DND-41 (cell line): ENCODE measurements around the gene SCNN1A.
A peak's percentile ranks its signal among the peaks of the same experiment; 100 is the strongest.

Experiments used
- ATAC-seq: fragments of 200-7000 bp; cut with Tn5 transposase; 3 replicates; pipeline ENCODE4 v1.9.1; 2021; ENCODE audit warnings: low read depth; ENCODE audit not compliant: insufficient read depth
- DNase-seq: peaks from one replicate; pipeline ENCODE4 v3.0.0-alpha.2; 2020
- H2AFZ ChIP-seq: 2 replicates; pipeline ENCODE4 v1.6.0; 2012; ENCODE audit warnings: low read depth, low read length
- H3K27ac ChIP-seq: 2 replicates; pipeline ENCODE4 v1.5.1; 2012; ENCODE audit warnings: low read length, inconsistent platforms
- H3K27me3 ChIP-seq: fragments of 200-600 bp; sonication (generic); 2 replicates; pipeline ENCODE4 v1.6.0; 2012; ENCODE audit warnings: low read length, mild to moderate bottlenecking, inconsistent platforms; ENCODE audit not compliant: insufficient read depth, poor library complexity
- H3K36me3 ChIP-seq: 2 replicates; pipeline ENCODE4 v1.5.1; 2012; ENCODE audit warnings: low read length, inconsistent platforms; ENCODE audit not compliant: insufficient read depth
- H3K4me1 ChIP-seq: 2 replicates; pipeline ENCODE4 v1.5.1; 2012; ENCODE audit warnings: mild to moderate bottlenecking, low read length; ENCODE audit not compliant: insufficient read depth
- H3K4me2 ChIP-seq: 2 replicates; pipeline ENCODE4 v1.6.0; 2012; ENCODE audit warnings: mild to moderate bottlenecking, moderate library complexity, low read length, inconsistent platforms; ENCODE audit not compliant: insufficient read depth
- H3K4me3 ChIP-seq, 2 experiments: fragments of 200-600 bp in 1 of 2; shearing (Covaris generic) in 1 of 2; 2 replicates each; pipeline ENCODE4 v1.5.1; 2012 to 2016; ENCODE audit warnings: inconsistent platforms in 2 of 2, low read length in 2 of 2, mild to moderate bottlenecking in 2 of 2, low read depth in 1 of 2, moderate library complexity in 1 of 2
- H3K79me2 ChIP-seq: 2 replicates; pipeline ENCODE4 v1.6.0; 2012; ENCODE audit warnings: low read length, inconsistent platforms; ENCODE audit not compliant: insufficient read depth
- H3K9ac ChIP-seq: 2 replicates; pipeline ENCODE4 v1.6.0; 2012; ENCODE audit warnings: low read depth, mild to moderate bottlenecking, inconsistent platforms, low read length, moderate library complexity
- H3K9me3 ChIP-seq: 2 replicates; pipeline ENCODE4 v1.5.1; 2012; ENCODE audit warnings: low read length, moderate library complexity, mild to moderate bottlenecking, inconsistent platforms; ENCODE audit not compliant: insufficient read depth, severe bottlenecking
- H4K20me1 ChIP-seq: 2 replicates; pipeline ENCODE4 v1.6.0; 2012; ENCODE audit warnings: low read length; ENCODE audit not compliant: insufficient read depth
- CTCF ChIP-seq: IDR thresholded peaks from 2 replicates; pipeline ENCODE4 v1.5.1; 2012; ENCODE audit warnings: borderline replicate concordance, low read length, moderate library complexity, mild to moderate bottlenecking; ENCODE audit not compliant: poor library complexity, severe bottlenecking; ENCODE audit errors: extremely low read depth
- EZH2 ChIP-seq: IDR thresholded peaks from 3 replicates; pipeline ENCODE4 v1.6.1; 2012; ENCODE audit warnings: borderline replicate concordance, low read depth, mild to moderate bottlenecking, moderate library complexity, low read length, inconsistent platforms; ENCODE audit not compliant: severe bottlenecking

Gene SCNN1A

GRCh38 chr12:6358881-6359280 lies 16.5 kb downstream of the SCNN1A start:
- H3K27ac ChIP-seq: no peak overlapping the region
- no peak overlapping the region for H3K9ac ChIP-seq
- H4K20me1 ChIP-seq: no peaks in the 10 kb centered on the region
- H3K79me2 ChIP-seq: no peaks in the 10 kb centered on the region
- no peaks in the 10 kb centered on the region for H3K27me3 ChIP-seq
- H3K4me2 ChIP-seq: no peak overlapping the region
- H3K4me1 ChIP-seq: no peaks in the 10 kb centered on the region
- no peaks in the 10 kb centered on the region for H3K9me3 ChIP-seq
- TF ChIP-seq CTCF: no peak
- TF ChIP-seq EZH2: no peak
- DNase-seq (no peak), ATAC-seq (no peak)
- no peak overlapping the region for H2AFZ ChIP-seq
- H3K4me3 ChIP-seq: no peak overlapping the region
- no peaks in the 10 kb centered on the region for H3K36me3 ChIP-seq

- H3K36me3 ChIP-seq: no peaks in the 10 kb centered on the region
- no peak overlapping the region for H3K4me2 ChIP-seq
- no peaks in the 10 kb centered on the region for H3K27me3 ChIP-seq
- DNase-seq (no peak), ATAC-seq (no peak)
- H3K4me3 ChIP-seq: no peak overlapping the region
- no peaks in the 10 kb centered on the region for H3K4me1 ChIP-seq
- H3K79me2 ChIP-seq: no peaks in the 10 kb centered on the region
- TF ChIP-seq CTCF (no peak), EZH2 (no peak)
- H3K27ac ChIP-seq: no peak overlapping the region
- H2AFZ ChIP-seq: no peak overlapping the region
- no peak overlapping the region for H3K9ac ChIP-seq
- H4K20me1 ChIP-seq: no peaks in the 10 kb centered on the region
- H3K9me3 ChIP-seq: no peaks in the 10 kb centered on the region
Measured at GRCh38 chr12:6356374-6356820, 19.0 kb downstream of the SCNN1A start.

GRCh38 chr12:6355491-6356373 lies 19.6 kb downstream of the SCNN1A start:
- H3K9me3 ChIP-seq: no peaks in the 10 kb centered on the region
- H3K4me1 ChIP-seq: no peaks in the 10 kb centered on the region
- H2AFZ ChIP-seq: no peak overlapping the region
- H3K27ac ChIP-seq: no peak overlapping the region
- TF ChIP-seq EZH2 (no peak), CTCF (peak; percentile 16)
- no peak for ATAC-seq
- no peaks in the 10 kb centered on the region for H3K79me2 ChIP-seq
- H3K9ac ChIP-seq: no peak overlapping the region
- no peak for DNase-seq
- no peaks in the 10 kb centered on the region for H3K27me3 ChIP-seq
- no peak overlapping the region for H3K4me2 ChIP-seq
- H3K4me3 ChIP-seq: no peak overlapping the region
- H3K36me3 ChIP-seq: no peaks in the 10 kb centered on the region
- H4K20me1 ChIP-seq: no peaks in the 10 kb centered on the region
